DOHH2 (cell line): ENCODE measurements around the gene WNT8A.

ENCODE experiments used
- EZH2phosphoT487 ChIP-seq: fragments of 200-600 bp; sonication (generic); IDR thresholded peaks from 2 replicates; pipeline ENCODE4 v1.6.1; 2017; ENCODE audit warnings: borderline replicate concordance, mild to moderate bottlenecking, antibody characterized with exemption, low read length, moderate library complexity, mixed read lengths
- TF ChIP-seq, protein P1 (sequence below): fragments of 200-600 bp; sonication (generic); IDR thresholded peaks from one replicate; pipeline ENCODE4 v1.5.1; 2014; ENCODE audit warnings: antibody characterized with exemption, mild to moderate bottlenecking, low read depth, low read length; ENCODE audit not compliant: poor library complexity, severe bottlenecking

GRCh38 chr5:138093036-138093435 is 9.2 kb downstream of the WNT8A start:
- TF ChIP-seq, protein P1, sequence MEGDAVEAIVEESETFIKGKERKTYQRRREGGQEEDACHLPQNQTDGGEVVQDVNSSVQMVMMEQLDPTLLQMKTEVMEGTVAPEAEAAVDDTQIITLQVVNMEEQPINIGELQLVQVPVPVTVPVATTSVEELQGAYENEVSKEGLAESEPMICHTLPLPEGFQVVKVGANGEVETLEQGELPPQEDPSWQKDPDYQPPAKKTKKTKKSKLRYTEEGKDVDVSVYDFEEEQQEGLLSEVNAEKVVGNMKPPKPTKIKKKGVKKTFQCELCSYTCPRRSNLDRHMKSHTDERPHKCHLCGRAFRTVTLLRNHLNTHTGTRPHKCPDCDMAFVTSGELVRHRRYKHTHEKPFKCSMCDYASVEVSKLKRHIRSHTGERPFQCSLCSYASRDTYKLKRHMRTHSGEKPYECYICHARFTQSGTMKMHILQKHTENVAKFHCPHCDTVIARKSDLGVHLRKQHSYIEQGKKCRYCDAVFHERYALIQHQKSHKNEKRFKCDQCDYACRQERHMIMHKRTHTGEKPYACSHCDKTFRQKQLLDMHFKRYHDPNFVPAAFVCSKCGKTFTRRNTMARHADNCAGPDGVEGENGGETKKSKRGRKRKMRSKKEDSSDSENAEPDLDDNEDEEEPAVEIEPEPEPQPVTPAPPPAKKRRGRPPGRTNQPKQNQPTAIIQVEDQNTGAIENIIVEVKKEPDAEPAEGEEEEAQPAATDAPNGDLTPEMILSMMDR = no peak
- no peak for TF ChIP-seq EZH2phosphoT487
